Endothelial cell of umbilical vein (primary cell): ENCODE measurements around the gene RGS1. TPM values are rescaled to one million over a fixed set of nuclear protein-coding genes. Genes with fewer than 3 reads are reported as not detected.

Source experiments
- BruUV-seq: library from RNA; stranded (reverse); fragments of 400-500 nt; replicated peaks from 2 replicates; lab custom pipeline; 2021; lab: Mats Ljungman, UMichigan
- CTCF ChIA-PET: fragments of 300-600, 350-600 bp; sonication (Branson Sonifier 250); formaldehyde crosslinking; loops from one replicate; lab custom pipeline; 2021; ENCODE audit warnings: antibody characterized with exemption, inconsistent platforms; lab: Charles Lee
- POLR2A ChIA-PET: fragments of 300-600, 350-600 bp; sonication (Branson Sonifier 250); formaldehyde crosslinking; loops from one replicate; lab custom pipeline; 2021; ENCODE audit warnings: antibody characterized with exemption, inconsistent platforms; lab: Charles Lee
- DNase-seq: peaks from one replicate; pipeline ENCODE4 v3.0.0-alpha.2; 2011; ENCODE audit warnings: low read depth, low spot score
- FAIRE-seq: peaks from 2 replicates; lab custom pipeline; 2011; peaks lifted over from hg19 to GRCh38; lab: Jason Lieb, UNC
- H2AFZ ChIP-seq: 2 replicates; pipeline ENCODE4 v1.6.0; 2012; ENCODE audit warnings: low read depth, low read length, control low read depth, inconsistent platforms
- H3K27ac ChIP-seq: 2 replicates; pipeline ENCODE4 v1.5.1; 2011; ENCODE audit warnings: low read depth, mild to moderate bottlenecking, control low read depth, low read length, moderate library complexity; ENCODE audit not compliant: insufficient read depth
- H3K27me3 ChIP-seq, 2 experiments: 2 replicates each; pipeline versions ENCODE4 v1.6.0 to v1.6.1; 2011; ENCODE audit warnings: low read length in 2 of 2, mixed read lengths in 1 of 2; ENCODE audit not compliant: control insufficient read depth in 2 of 2, insufficient read depth in 2 of 2
- H3K36me3 ChIP-seq, 2 experiments: 2 replicates in 1 of 2; 3 replicates in 1 of 2; pipeline ENCODE4 v1.5.1; 2011; ENCODE audit warnings: low read length in 2 of 2, mild to moderate bottlenecking in 1 of 2, moderate library complexity in 1 of 2; ENCODE audit not compliant: control insufficient read depth in 2 of 2, insufficient read depth in 2 of 2; ENCODE audit errors: extremely low read depth in 1 of 2
- H3K4me1 ChIP-seq: 3 replicates; pipeline ENCODE4 v1.5.1; 2011; ENCODE audit warnings: mild to moderate bottlenecking, low read length; ENCODE audit not compliant: control insufficient read depth, insufficient read depth; ENCODE audit errors: extremely low read depth
- H3K4me2 ChIP-seq: 2 replicates; pipeline ENCODE4 v1.6.1; 2011; ENCODE audit warnings: low read length, control low read depth, mixed read lengths; ENCODE audit not compliant: insufficient read depth
- H3K4me3 ChIP-seq, 3 experiments: fragments of 200-600 bp in 1 of 3; sonication (generic), shearing (Covaris generic) in 1 of 3; replicated peaks in 1 of 3; 2 replicates each; pipeline ENCODE4 v1.5.1; 2011 to 2016; ENCODE audit warnings: control low read depth in 3 of 3, low read length in 3 of 3, mild to moderate bottlenecking in 2 of 3, inconsistent platforms in 1 of 3, low read depth in 1 of 3, moderate library complexity in 1 of 3; ENCODE audit not compliant: insufficient read depth in 1 of 3
- H3K79me2 ChIP-seq: 2 replicates; pipeline ENCODE4 v1.6.0; 2012; ENCODE audit warnings: low read length, inconsistent platforms; ENCODE audit not compliant: control insufficient read depth, insufficient read depth
- H3K9ac ChIP-seq: replicated peaks from 2 replicates; pipeline ENCODE3; 2011; ENCODE audit warnings: low read length, control low read depth; ENCODE audit not compliant: insufficient read depth; ENCODE audit errors: extremely low read depth
- H3K9me1 ChIP-seq: replicated peaks from 3 replicates; pipeline ENCODE4 v1.6.0; 2011; ENCODE audit warnings: mild to moderate bottlenecking, low read length; ENCODE audit not compliant: control insufficient read depth, insufficient read depth; ENCODE audit errors: extremely low read depth
- H3K9me3 ChIP-seq: replicated peaks from 2 replicates; pipeline ENCODE4 v1.5.1; 2012; ENCODE audit warnings: low read length, inconsistent platforms; ENCODE audit not compliant: control insufficient read depth, insufficient read depth
- H4K20me1 ChIP-seq: replicated peaks from 2 replicates; pipeline ENCODE3; 2011; ENCODE audit warnings: mild to moderate bottlenecking, low read length; ENCODE audit not compliant: control insufficient read depth, insufficient read depth; ENCODE audit errors: extremely low read depth
- CTCF ChIP-seq, 2 donors: IDR thresholded peaks; 1 replicate in 1 of 2; 2 replicates in 1 of 2; pipeline ENCODE4 v1.5.1; 2011; ENCODE audit warnings: low read length in 2 of 2, mild to moderate bottlenecking in 2 of 2, moderate library complexity in 2 of 2, control low read depth in 1 of 2, inconsistent platforms in 1 of 2, low read depth in 1 of 2; ENCODE audit not compliant: insufficient read depth in 1 of 2; ENCODE audit errors: extremely low read depth in 1 of 2
- EZH2 ChIP-seq: IDR thresholded peaks from 2 replicates; pipeline ENCODE4 v1.6.1; 2012; ENCODE audit warnings: borderline replicate concordance, low read depth, mild to moderate bottlenecking, moderate library complexity, low read length, inconsistent platforms; ENCODE audit not compliant: severe bottlenecking
- FOS ChIP-seq: IDR thresholded peaks from 2 replicates; pipeline ENCODE4 v1.6.1; 2011; ENCODE audit warnings: mild to moderate bottlenecking, low read length, moderate library complexity, borderline replicate concordance; ENCODE audit not compliant: insufficient read depth
- GATA2 ChIP-seq: IDR thresholded peaks from 2 replicates; pipeline ENCODE4 v1.7.0; 2011; ENCODE audit warnings: low read depth, mild to moderate bottlenecking, moderate library complexity, mixed read lengths, low read length; ENCODE audit not compliant: insufficient read length, insufficient read depth
- MAX ChIP-seq: IDR thresholded peaks from 2 replicates; pipeline ENCODE4 v1.6.1; 2011; ENCODE audit not compliant: insufficient read depth, insufficient read length
- MYC ChIP-seq: IDR thresholded peaks from one replicate; pipeline ENCODE4 v1.6.1; 2011; ENCODE audit warnings: mild to moderate bottlenecking, low read depth, low read length
- POLR2A ChIP-seq: IDR thresholded peaks from 2 replicates; pipeline ENCODE4 v1.6.1; 2012; ENCODE audit warnings: low read depth, mild to moderate bottlenecking, control low read depth, low read length
- dilution Hi-C: fragments of 300-500 bp; cut with MboI; formaldehyde crosslinking; loops from one replicate; pipeline ENCODE4 v1.15.0; 2019; ENCODE audit warnings: low sequenced_read_pairs; ENCODE audit not compliant: extremely low pct_ligation_motif_present
- intact Hi-C: fragments of 100-400 bp; cut with micrococcal nuclease; formaldehyde crosslinking; loops from one replicate; pipeline ENCODE4 v1.10.0; 2022
- polyA plus RNA-seq, 4 experiments: library from polyadenylated mRNA; depleted of rRNA in 3 of 4; stranded (reverse) in 3 of 4; unstranded in 1 of 4; fragments of >200 nt; gene quantifications; 2 replicates each; pipeline versions ENCODE4 v1.2.1 to v1.2.3, GENCODE V29; 2011 to 2012; ENCODE audit warnings: missing spikeins in 1 of 4
- total RNA-seq: library from RNA; stranded (reverse); gene quantifications from 2 replicates; pipeline ENCODE4 v1.2.3, GENCODE V29; 2021

RGS1 gene
- total and polyA plus RNA-seq, 2 donors (not counting 3 experiments of a cell fraction or from before 2014, with no cell fraction given) = not detected

- ChIA-PET POLR2A (no interaction called here), CTCF (interaction anchor here (1.1 to 7.9 kb wide), 3 partner anchors 101 to 139 kb away, joined by 3 to 283 read pairs (median 4); no protein-coding TSS in a partner anchor)
- H4K20me1 ChIP-seq = no peaks in the 10 kb centered on the region
- no peak overlapping the region for H2AFZ ChIP-seq
- no peak overlapping the region for H3K4me2 ChIP-seq
- H3K9me3 ChIP-seq = no peaks in the 10 kb centered on the region
- DNase-seq (no peak), FAIRE-seq (no peak)
- H3K27ac ChIP-seq = no peak overlapping the region
- H3K9me1 ChIP-seq = no peaks in the 10 kb centered on the region
- no TSS peak for BruUV-seq
- no peaks in the 10 kb centered on the region for H3K79me2 ChIP-seq
- dilution Hi-C loops (no loop called here), intact Hi-C loops (loop anchor here (2.0 kb wide), 1 partner anchor 28 kb away; no protein-coding TSS in a partner anchor)
- TF ChIP-seq POLR2A = no peak
- no peak for TF ChIP-seq FOS
- TF ChIP-seq MYC = no peak
- no peak for TF ChIP-seq GATA2
- no peak for TF ChIP-seq CTCF (IDR thresholded peaks at IDR 0.05; ENCODE audit: extremely low read depth in 1 of 2, insufficient read depth in 1 of 2, low read depth in 1 of 2, low read length in 2 of 2)
- no peak for TF ChIP-seq EZH2
- TF ChIP-seq MAX = no peak
- no peak overlapping the region for H3K9ac ChIP-seq
- no peaks in the 10 kb centered on the region for H3K4me1 ChIP-seq
- H3K4me3 ChIP-seq = no peak overlapping the region
- no peaks in the 10 kb centered on the region for H3K36me3 ChIP-seq
- H3K27me3 ChIP-seq = no peaks in the 10 kb centered on the region
These were observed 33.1 kb downstream of the RGS1 start for GRCh38 chr1:192608671-192609070.
